Smooth muscle cell (in vitro differentiated cells): ENCODE results near the gene CTSC. TPM values are rescaled to one million over a fixed set of nuclear protein-coding genes. Genes with fewer than 3 reads are reported as not detected.
"Not testable (repeated sequence)": the region's sequence is repeated elsewhere in the genome, so short reads cannot be mapped to it uniquely, and the experiment has no call there.

ENCODE experiments used
- DNase-seq: peaks from one replicate; lab custom pipeline; 2025; ENCODE audit not compliant: unreplicated experiment; lab: John Stamatoyannopoulos, UW
- H2AFZ ChIP-seq: fragments of 200-600 bp; sonication (generic); 2 replicates; pipeline ENCODE4 v1.6.0; 2016; ENCODE audit warnings: antibody characterized with exemption, low read depth, mild to moderate bottlenecking
- H3F3A ChIP-seq: fragments of 200-600 bp; sonication (generic); 2 replicates; pipeline ENCODE4 v1.6.0; 2017; ENCODE audit warnings: antibody characterized with exemption, low read depth
- H3K27ac ChIP-seq: fragments of 200-600 bp; sonication (generic); 2 replicates; pipeline ENCODE4 v1.5.1; 2016; ENCODE audit warnings: low read depth, mild to moderate bottlenecking
- H3K27me3 ChIP-seq: fragments of 200-600 bp; sonication (generic); 2 replicates; pipeline ENCODE4 v1.6.1; 2016; ENCODE audit warnings: low read depth, mild to moderate bottlenecking
- H3K36me3 ChIP-seq: fragments of 200-600 bp; sonication (generic); 2 replicates; pipeline ENCODE4 v1.5.1; 2016; ENCODE audit warnings: low read depth
- H3K4me1 ChIP-seq: fragments of 200-600 bp; sonication (generic); 2 replicates; pipeline ENCODE4 v1.5.1; 2016; ENCODE audit warnings: low read depth
- H3K4me2 ChIP-seq: fragments of 200-600 bp; sonication (generic); 2 replicates; pipeline ENCODE4 v1.6.0; 2016; ENCODE audit warnings: mild to moderate bottlenecking
- H3K4me3 ChIP-seq: fragments of 200-600 bp; sonication (generic); 2 replicates; pipeline ENCODE4 v1.5.1; 2016; ENCODE audit warnings: mild to moderate bottlenecking
- H3K79me2 ChIP-seq: fragments of 200-600 bp; sonication (generic); 2 replicates; pipeline ENCODE4 v1.6.0; 2016; ENCODE audit warnings: low read depth, mild to moderate bottlenecking
- H3K9ac ChIP-seq: fragments of 200-600 bp; sonication (generic); 2 replicates; pipeline ENCODE4 v1.6.0; 2016; ENCODE audit warnings: low read depth
- H3K9me3 ChIP-seq: fragments of 200-600 bp; sonication (generic); replicated peaks from 2 replicates; pipeline ENCODE4 v1.5.1; 2016; ENCODE audit warnings: low read depth
- H4K20me1 ChIP-seq: fragments of 200-600 bp; sonication (generic); 2 replicates; pipeline ENCODE4 v1.6.0; 2016; ENCODE audit warnings: low read depth
- WGBS: methylation state at CpG from one replicate; pipeline ENCODE4 v1.1.7; 2016; ENCODE audit warnings: low lambda C conversion rate; 5-methylcytosine and 5-hydroxymethylcytosine counted together
- polyA plus RNA-seq: library from polyadenylated mRNA; unstranded; fragments of >200 nt; fragmentation: Nextera tagmentation; extraction: Ambion mirVana; gene quantifications from 2 replicates; pipeline ENCODE4 v1.2.1, GENCODE V29; 2016
- total RNA-seq: library from RNA; depleted of rRNA; stranded (reverse); fragments of >200 nt; gene quantifications from 2 replicates; pipeline ENCODE4 v1.2.3, GENCODE V29; 2014
- TF ChIP-seq, protein P1 (sequence below): fragments of 200-600 bp; sonication (generic); IDR thresholded peaks from 2 replicates; pipeline ENCODE4 v1.5.1; 2017; ENCODE audit warnings: borderline replicate concordance, mild to moderate bottlenecking, antibody characterized with exemption; ENCODE audit not compliant: insufficient read depth, poor library complexity, severe bottlenecking

The CTSC gene
- total and polyA plus RNA-seq, 2 experiments from 2014 or later: 74.3 to 91.8 TPM

DNA sequence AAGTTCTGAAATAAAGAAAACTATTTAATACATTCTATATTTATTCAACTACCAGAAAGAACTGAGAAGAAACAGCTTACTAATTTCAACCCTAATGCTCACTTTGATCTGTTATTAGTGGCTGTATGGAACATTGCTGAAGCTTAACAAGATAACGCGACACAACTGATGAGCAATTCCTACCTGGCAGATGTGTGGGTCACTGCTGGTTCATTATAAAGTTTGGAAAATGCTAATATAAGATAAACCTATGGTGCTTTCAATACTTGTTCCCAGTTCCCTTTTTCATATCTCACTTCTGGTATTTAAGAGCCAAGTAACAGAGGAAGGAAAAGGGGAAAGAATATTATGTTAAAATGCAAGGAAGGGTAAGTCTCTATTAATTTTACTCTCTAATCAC, 10.5 kb downstream of the CTSC start:
- no peaks in the 10 kb centered on the region for H3K27me3 ChIP-seq
- H3K4me3 ChIP-seq: no peak overlapping the region
- H3K4me2 ChIP-seq: no peak overlapping the region
- H2AFZ ChIP-seq: no peak overlapping the region
- no peaks in the 10 kb centered on the region for H3F3A ChIP-seq
- H3K9ac ChIP-seq: no peak overlapping the region
- DNase-seq: no peak
- 87% methylated on average over 2 of the region's 2 CpGs for WGBS
- H3K36me3 ChIP-seq: no peaks in the 10 kb centered on the region
- TF ChIP-seq, protein P1, sequence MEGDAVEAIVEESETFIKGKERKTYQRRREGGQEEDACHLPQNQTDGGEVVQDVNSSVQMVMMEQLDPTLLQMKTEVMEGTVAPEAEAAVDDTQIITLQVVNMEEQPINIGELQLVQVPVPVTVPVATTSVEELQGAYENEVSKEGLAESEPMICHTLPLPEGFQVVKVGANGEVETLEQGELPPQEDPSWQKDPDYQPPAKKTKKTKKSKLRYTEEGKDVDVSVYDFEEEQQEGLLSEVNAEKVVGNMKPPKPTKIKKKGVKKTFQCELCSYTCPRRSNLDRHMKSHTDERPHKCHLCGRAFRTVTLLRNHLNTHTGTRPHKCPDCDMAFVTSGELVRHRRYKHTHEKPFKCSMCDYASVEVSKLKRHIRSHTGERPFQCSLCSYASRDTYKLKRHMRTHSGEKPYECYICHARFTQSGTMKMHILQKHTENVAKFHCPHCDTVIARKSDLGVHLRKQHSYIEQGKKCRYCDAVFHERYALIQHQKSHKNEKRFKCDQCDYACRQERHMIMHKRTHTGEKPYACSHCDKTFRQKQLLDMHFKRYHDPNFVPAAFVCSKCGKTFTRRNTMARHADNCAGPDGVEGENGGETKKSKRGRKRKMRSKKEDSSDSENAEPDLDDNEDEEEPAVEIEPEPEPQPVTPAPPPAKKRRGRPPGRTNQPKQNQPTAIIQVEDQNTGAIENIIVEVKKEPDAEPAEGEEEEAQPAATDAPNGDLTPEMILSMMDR: no peak
- no peaks in the 10 kb centered on the region for H3K79me2 ChIP-seq
- H4K20me1 ChIP-seq: no peaks in the 10 kb centered on the region
- no peak overlapping the region for H3K27ac ChIP-seq
- no peaks in the 10 kb centered on the region for H3K9me3 ChIP-seq
- no peaks in the 10 kb centered on the region for H3K4me1 ChIP-seq

DNA sequence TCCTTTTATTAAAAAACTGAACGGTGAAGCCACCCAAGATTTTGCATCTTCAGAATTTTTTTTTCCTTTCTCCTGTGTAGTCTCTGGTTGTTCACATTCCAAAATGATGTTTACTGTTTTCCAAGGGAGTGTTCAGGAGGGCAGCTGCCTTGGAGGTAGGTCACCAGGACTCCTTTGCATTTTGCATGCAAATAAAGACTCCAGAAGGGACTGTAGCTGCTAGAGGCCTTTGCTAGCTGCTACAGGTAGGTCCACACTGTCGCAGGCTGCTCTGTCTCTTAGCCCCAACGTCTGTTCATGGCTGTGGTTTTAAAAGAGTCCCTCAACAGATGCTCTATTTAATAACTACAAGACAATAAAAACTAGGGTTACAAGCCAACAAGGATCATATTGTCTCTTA, 11.4 kb downstream of the CTSC start:
- Histone ChIP-seq H3K4me1 (no peaks in the 10 kb centered on the region), H3K27me3 (no peaks in the 10 kb centered on the region), H3K9ac (no peak overlapping the region), H3F3A (no peaks in the 10 kb centered on the region), H3K9me3 (no peaks in the 10 kb centered on the region), H3K36me3 (no peaks in the 10 kb centered on the region), H3K27ac (no peak overlapping the region), H3K4me3 (no peak overlapping the region), H3K79me2 (no peaks in the 10 kb centered on the region), H2AFZ (no peak overlapping the region), H3K4me2 (no peak overlapping the region), H4K20me1 (no peaks in the 10 kb centered on the region)
- TF ChIP-seq, protein P1: no peak
- DNase-seq: no peak
- 70% methylated on average over 3 of the region's 3 CpGs for WGBS

DNA sequence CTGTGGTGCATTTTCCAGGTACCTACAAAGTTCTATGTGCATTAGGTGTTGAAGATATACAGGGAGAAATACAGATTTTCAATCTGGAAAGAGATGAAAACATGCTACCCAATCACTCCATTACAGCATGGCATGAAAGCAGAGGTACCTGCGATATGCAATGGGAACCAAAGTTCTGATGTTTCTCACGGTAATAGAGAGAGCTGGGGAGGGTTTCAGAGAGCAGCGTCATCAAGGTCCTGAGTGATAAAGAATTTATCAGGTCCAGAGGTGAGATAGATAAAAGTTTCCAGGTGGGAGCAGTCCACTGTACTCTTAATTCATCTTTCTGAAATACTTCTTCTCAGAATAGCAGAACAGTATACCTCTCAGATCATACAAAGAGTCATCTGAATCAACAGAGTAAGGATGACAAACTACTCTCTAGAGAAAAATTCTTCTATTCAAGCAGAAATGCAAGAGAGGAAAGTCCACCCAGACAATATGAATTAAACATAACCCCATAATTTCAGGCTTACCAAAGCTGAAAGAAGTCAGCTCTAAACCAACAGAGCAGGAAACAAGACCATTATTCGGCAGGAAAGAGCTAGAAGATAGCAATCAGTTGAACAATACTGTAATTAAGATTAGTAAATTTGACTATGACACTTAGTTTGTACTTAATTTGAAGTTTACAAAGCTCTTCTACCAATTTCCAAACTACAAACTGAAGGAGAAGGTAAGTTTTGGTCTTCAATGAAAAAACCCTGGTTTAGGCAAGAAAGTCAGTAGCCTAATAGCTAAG, 12.8 kb downstream of the CTSC start:
- H2AFZ ChIP-seq: no peak overlapping the region
- WGBS: 92% methylated on average over 4 of the region's 4 CpGs
- H4K20me1 ChIP-seq: peaks cover 2% of the 10 kb centered on the region
- H3K36me3 ChIP-seq: no peaks in the 10 kb centered on the region
- no peak overlapping the region for H3K4me3 ChIP-seq
- H3K27ac ChIP-seq: no peak overlapping the region
- TF ChIP-seq, protein P1: no peak
- H3K4me1 ChIP-seq: no peaks in the 10 kb centered on the region
- no peaks in the 10 kb centered on the region for H3K9me3 ChIP-seq
- H3K79me2 ChIP-seq: no peaks in the 10 kb centered on the region
- H3K9ac ChIP-seq: no peak overlapping the region
- peaks cover 5% of the 10 kb centered on the region for H3F3A ChIP-seq
- no peak for DNase-seq
- no peaks in the 10 kb centered on the region for H3K27me3 ChIP-seq
- no peak overlapping the region for H3K4me2 ChIP-seq

DNA sequence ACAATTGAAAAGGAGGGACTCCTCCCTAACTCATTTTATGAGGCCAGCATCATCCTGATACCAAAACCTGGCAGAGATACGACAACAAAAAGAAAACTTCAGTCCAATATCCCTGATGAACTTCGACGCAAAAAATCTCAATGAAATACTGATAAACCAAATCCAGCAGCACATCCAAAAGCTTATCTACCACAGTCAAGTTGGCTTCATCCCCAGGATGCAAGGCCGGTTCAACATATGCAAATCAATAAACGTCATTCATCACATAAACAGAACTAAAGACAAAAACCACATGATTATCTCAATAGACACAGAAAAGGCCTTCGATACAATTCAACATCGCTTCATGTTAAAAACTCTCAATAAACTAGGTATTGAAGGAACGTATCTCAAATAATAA, 14.7 kb downstream of the CTSC start:
- not testable (repeated sequence) for H3K4me2 ChIP-seq, H3K9me3 ChIP-seq, H4K20me1 ChIP-seq, H2AFZ ChIP-seq, H3K9ac ChIP-seq, H3K4me3 ChIP-seq, H3K4me1 ChIP-seq, DNase-seq, H3K27ac ChIP-seq, H3K36me3 ChIP-seq, H3K79me2 ChIP-seq, H3K27me3 ChIP-seq, H3F3A ChIP-seq
- WGBS: 95% methylated on average over 8 of the region's 8 CpGs

DNA sequence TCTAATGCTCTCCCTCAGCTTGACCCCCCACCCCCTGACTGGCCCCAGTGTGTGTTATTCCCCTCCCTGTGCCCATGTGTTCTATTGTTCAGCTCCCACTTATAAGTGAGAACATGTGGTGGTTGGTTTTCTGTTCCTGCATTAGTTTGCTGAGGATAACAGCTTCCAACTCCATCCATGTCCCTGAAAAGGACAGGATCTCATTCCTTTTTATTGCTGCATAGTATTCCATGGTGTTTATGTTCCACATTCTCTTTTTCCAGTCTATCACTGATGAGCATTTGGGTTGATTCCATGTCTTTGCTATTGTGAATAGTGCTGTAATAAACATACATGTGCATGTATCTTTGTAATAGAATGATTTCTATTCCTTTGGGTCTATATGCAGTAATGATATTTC, 16.1 kb downstream of the CTSC start:
- not testable (repeated sequence) for H2AFZ ChIP-seq, H3K4me1 ChIP-seq, H3K4me2 ChIP-seq, H3K79me2 ChIP-seq, H3K36me3 ChIP-seq, DNase-seq, H3K4me3 ChIP-seq, H3F3A ChIP-seq, H4K20me1 ChIP-seq, H3K27me3 ChIP-seq, H3K27ac ChIP-seq, H3K9me3 ChIP-seq, H3K9ac ChIP-seq
